Occipital lobe (tissue), 2 donors: Measurements from ENCODE around the gene HDAC5. TPM values are rescaled to one million over a fixed set of nuclear protein-coding genes. Genes with fewer than 3 reads are reported as not detected.

ENCODE experiments used
- DNase-seq: peaks from one replicate; lab custom pipeline; 2025; lab: John Stamatoyannopoulos, UW
- total RNA-seq: library from RNA; depleted of rRNA; stranded (reverse); fragments of >200 nt; gene quantifications from one replicate; pipeline ENCODE4 v1.2.3, GENCODE V29; 2014

HDAC5 gene
- total RNA-seq, 1 donor from 2014 or later = 101 TPM

DNA sequence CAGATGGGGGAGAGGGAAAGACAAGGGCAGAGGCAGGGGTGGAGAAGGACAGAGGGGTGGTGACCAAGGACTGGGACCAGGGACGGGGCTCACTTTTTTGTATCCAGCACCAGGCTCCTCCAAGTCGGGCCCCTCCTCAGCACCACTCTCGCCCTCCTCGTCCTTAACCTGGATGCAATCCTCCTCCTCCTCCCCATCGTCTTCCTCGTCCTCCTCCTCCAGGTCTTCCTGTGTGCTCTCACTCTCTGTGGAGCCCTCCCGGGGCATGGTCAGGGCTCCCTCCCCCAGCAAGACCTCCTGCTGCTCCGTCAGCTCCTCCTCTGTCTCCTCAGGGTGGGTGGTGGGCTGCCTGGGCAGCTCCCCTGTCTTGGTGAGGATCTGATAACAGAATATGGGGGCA, 36.1 kb downstream of the HDAC5 start:
- no peak for DNase-seq

DNA sequence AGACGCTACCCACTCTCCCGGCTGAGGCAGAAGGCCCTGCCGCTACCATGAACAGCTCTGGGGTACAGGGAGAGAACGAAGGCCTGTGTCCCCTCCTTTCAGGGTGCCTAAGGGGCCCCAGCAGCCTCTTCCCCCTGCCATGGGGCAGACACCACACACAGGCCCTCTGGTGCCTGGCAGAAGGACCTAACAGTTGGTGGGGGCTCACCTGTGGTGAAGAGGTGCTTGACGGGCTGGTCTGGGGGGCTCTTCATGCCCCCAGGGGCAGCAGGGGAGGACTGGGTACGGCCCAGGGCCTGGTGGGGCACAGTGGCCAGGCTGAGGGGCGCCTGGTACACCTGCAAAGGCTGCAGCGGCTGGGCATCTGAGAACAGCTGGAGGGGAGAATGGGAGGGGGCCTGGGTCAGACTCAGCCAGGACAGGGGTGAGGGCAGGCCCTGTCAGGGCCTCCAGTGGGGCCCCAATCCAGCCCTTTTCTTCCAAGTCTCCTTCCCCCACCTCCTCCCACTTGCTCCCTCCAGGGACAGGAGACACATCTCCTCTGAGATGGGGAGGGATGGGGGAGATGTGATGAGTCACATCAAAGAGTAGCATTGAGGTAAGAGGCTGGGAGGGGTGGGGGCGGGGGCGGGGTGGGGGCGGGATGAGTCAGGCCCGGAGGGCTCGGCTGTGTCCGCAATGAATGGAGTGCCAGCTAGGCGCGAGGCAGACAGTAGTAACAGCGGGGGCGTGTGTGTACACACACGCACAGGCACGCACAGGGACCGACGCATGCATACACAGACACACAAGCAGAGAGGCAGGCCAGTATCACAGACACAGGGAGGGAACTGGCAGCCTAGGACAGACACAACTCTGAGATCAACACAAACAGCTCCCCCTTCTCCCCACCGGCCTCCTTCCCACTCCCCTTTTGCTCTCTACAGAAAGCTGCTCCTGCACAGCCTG, 36.8 kb downstream of the HDAC5 start:
- peak; percentile 81 for DNase-seq

- DNase-seq = no peak
Observed at GRCh38 chr17:44085908-44086307, 37.5 kb downstream of the HDAC5 start.

DNA sequence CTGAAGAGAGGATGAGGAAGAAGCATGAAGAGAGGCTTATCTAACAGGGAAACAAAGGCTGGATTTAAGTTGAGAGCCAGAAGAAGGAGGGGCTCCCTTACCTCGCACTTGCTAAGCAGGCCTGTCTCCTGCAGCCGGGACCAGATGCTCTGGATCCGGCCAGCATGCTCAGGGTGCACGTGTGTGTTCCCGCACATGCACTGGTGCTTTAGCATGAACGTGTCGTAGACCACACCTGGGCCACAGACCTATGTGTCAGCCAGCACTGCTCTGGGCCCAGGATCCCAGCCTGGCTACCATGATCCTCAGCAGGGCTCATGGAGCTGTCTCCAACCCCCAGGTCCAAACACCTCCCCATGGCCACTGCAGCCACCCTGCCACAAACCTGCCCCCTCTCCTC, 38.5 kb downstream of the HDAC5 start:
- DNase-seq = no peak

GRCh38 chr17:44084131-44084538, 39.3 kb downstream of the HDAC5 start:
- DNase-seq = no peak

DNA sequence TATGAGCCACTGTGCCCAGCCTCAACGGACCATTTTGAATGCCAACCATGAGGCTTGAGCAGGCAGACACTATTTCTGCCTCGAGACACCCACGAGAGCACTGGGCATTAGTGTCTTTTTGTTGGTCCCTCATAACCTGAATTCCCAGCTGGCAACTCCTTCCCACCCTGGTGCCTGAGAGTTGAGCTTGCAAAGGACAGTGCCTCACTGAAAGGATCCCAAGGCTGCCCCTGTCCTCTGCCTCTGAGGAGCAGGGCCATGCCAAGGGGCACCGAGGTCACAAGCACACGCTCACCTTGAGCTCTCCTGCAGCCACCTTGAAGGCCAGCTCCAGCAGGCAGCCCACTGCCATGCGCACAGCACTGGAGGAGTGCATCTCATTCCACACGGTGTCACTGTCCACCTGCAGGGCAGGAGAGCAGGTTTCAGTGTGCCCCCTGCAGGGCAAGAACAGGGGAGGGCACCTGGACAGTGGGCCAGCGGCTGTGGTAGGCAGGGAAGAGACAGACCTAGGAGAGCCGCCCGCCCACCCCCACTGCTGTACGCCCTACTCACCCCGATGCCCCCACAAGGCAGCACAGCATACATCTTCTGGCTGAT, 40.1 kb downstream of the HDAC5 start:
- DNase-seq = no peak

DNA sequence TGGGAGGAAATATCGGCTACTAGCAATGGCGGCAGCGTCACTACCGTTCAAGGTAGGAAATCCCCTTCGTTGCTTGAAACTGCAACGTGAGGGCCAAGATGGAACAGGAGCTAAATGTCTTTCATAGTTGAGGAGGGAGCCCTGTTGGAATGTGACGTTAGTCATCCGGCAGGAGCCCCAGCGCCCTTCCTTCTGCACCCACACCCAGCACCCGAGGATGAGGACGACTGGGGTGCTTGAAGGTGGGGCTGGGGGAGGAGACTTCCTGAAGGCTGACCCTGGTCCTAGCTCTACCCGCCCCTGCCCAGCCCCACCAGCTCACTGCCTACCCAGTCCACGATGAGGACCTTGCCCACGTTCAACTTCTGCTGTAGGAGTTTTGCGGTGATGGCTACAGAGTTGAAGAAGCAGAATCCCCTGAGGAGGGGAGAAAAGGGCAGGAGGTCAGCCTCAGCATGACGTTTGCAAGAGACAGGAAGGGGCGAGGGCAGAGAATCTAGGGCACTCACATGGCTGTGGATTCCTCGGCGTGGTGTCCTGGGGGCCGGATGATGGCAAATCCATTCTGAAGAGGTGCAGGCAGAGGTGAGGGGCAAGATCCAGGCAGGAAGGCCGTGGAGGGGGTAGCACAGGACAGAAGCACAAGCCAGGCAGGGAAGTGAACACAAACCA, 41.0 kb downstream of the HDAC5 start:
- no peak for DNase-seq

GRCh38 chr17:44081681-44082080, 41.8 kb downstream of the HDAC5 start:
- no peak for DNase-seq

DNA sequence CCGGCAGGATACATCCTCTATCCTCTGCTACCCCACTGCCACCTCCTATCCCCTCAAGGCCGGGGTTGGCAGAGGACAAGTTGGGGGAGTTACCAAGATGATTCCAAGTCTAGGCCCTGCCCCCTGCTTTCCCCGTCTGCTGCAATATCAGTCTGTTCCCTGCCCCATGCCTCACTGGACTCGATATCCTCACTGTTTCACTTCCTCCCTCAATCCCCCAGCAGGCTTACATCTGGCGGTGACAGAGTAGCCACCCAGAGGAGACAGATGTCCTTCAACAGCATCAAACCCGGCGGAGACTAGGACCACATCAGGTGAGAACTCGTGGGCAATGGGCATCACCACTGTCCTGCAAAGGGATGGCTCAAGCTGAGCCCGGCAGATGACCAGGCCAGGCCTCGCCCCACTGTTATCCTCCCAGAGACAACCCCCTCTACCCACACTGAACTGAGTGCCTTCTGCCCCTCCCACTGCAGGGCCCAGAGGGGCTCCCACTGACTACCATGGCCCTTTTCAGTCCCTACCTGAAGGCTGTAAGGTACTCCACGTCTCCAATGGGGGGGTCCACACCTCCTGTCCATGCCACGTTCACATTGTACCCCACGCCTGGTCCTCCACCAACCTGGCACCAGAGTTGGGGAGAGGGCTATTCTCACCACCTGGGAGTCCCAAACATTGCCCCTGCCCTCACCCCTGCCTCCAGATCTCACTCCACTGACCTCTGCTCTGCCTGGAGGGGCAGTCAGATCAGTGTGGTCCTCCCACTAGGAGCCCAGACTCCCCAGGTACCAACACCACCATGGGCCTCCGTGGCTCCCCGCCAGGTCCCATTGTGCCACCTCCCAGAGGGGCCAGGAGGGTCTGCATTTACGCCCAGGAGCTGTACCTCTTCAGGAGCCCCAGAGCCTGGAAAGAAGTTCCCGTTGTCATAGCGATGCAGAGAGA, 43.3 kb downstream of the HDAC5 start:
- no peak for DNase-seq

DNA sequence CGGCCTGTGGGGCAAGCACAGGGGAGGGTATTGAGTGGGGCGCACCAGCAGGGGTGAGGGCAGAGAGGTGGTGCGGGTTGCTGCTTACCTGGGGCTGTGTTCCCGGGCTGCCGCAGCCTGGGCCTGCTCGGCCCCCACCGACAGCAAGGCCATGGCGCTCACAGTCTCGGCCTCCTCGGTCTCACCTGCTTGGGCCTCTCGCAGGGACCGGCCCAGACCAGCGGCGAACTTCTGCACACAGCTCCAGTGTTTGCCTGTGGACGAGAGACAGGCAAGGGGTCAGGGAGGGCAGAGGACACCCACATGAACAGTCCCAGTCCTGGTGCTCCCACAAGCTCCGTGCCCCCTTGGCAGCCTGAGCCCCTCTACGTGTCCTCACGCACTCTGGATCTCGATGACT, 45.0 kb downstream of the HDAC5 start:
- DNase-seq = no peak

- no peak for DNase-seq
Observed at GRCh38 chr17:44077595-44077909, 45.9 kb downstream of the HDAC5 start.

GRCh38 chr17:44076716-44077594, 46.5 kb downstream of the HDAC5 start:
- DNase-seq = no peak

GRCh38 chr17:44075598-44076293, 47.7 kb downstream of the HDAC5 start:
- DNase-seq = no peak

DNA sequence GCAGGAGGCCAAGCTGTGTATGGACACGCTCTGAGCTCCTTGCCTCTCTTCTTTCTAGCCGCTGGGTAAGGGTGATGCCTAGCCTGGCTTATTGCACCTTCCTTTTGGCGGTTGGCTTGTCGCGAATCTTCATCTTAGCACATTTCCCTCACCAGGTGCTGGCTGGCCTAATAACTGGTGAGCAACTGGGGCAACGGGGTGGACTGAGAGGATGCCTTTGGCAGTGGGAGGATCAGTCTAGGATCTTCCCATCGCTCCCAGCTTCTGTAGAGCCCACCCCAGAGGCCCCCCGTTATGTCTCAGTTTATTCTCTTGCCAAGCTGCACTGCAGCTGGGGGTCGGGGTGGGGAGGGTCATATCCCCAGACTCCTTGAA, 48.5 kb downstream of the HDAC5 start:
- no peak for DNase-seq

GRCh38 chr17:44074231-44074910, 49.1 kb downstream of the HDAC5 start:
- DNase-seq = no peak

- no peak for DNase-seq
Observed at GRCh38 chr17:44071772-44072171, 51.7 kb downstream of the HDAC5 start.

GRCh38 chr17:44071198-44071520, 52.3 kb downstream of the HDAC5 start:
- no peak for DNase-seq

GRCh38 chr17:44070455-44071197, 52.8 kb downstream of the HDAC5 start, which contains the start of gene G6PC3:
G6PC3 (plus strand) TSS chr17:44070735; CDS start chr17:44070966, 231 bp downstream.
- peak; percentile 95 for DNase-seq
